SK-N-SH (cell line): ENCODE results near the gene CHD2.

Experiments used
- CTCF ChIP-seq: fragments of 200-600 bp; sonication (generic); IDR thresholded peaks from 2 replicates; pipeline ENCODE4 v1.6.1; 2017; ENCODE audit warnings: antibody characterized with exemption, mild to moderate bottlenecking, moderate library complexity
- EP300 ChIP-seq, 2 experiments: IDR thresholded peaks; 2 replicates each; pipeline versions ENCODE4 v1.4.0 to v1.6.1; 2012; ENCODE audit warnings: borderline replicate concordance in 1 of 2, low read depth in 1 of 2, low read length in 1 of 2
- MXI1 ChIP-seq: IDR thresholded peaks from 2 replicates; pipeline ENCODE4 v1.6.1; 2012; ENCODE audit warnings: mild to moderate bottlenecking, low read depth, low read length, improper control_type of control experiment
- POLR2AphosphoS5 ChIP-seq: IDR thresholded peaks from 2 replicates; pipeline ENCODE4 v1.6.1; 2012; ENCODE audit warnings: low read depth, low read length
- RFX5 ChIP-seq: IDR thresholded peaks from 2 replicates; pipeline ENCODE4 v1.6.1; 2012; ENCODE audit warnings: mild to moderate bottlenecking, improper control_type of control experiment, low read length
- TAF1 ChIP-seq: IDR thresholded peaks from 2 replicates; pipeline ENCODE4 v1.6.1; 2012; ENCODE audit warnings: low read depth, mild to moderate bottlenecking, low read length, moderate library complexity, borderline replicate concordance
- TF ChIP-seq, protein P1 (sequence below): IDR thresholded peaks from 2 replicates; pipeline ENCODE4 v1.4.0; 2012; ENCODE audit warnings: low read depth, borderline replicate concordance
- TF ChIP-seq, protein P2 (sequence below): IDR thresholded peaks from 2 replicates; pipeline ENCODE4 v1.4.0; 2012; ENCODE audit warnings: low read depth

GRCh38 chr15:93058904-93059427, 158.8 kb downstream of the CHD2 start:
- TF ChIP-seq POLR2AphosphoS5 (no peak), TAF1 (no peak), EP300 (IDR thresholded peaks at IDR 0.05; ENCODE audit: borderline replicate concordance in 1 of 2, low read depth in 1 of 2, low read length in 1 of 2) (no peak), RFX5 (no peak), CTCF (no peak), MXI1 (no peak)
- TF ChIP-seq, protein P1, sequence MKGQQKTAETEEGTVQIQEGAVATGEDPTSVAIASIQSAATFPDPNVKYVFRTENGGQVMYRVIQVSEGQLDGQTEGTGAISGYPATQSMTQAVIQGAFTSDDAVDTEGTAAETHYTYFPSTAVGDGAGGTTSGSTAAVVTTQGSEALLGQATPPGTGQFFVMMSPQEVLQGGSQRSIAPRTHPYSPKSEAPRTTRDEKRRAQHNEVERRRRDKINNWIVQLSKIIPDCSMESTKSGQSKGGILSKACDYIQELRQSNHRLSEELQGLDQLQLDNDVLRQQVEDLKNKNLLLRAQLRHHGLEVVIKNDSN: no peak
- TF ChIP-seq, protein P2, sequence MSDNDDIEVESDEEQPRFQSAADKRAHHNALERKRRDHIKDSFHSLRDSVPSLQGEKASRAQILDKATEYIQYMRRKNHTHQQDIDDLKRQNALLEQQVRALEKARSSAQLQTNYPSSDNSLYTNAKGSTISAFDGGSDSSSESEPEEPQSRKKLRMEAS: no peak
